ENCODE data around the gene FETUB. TPM values are rescaled to one million over a fixed set of nuclear protein-coding genes. Genes with fewer than 3 reads are reported as not detected.
"Not testable (repeated sequence)": the region's sequence is repeated elsewhere in the genome, so short reads cannot be mapped to it uniquely, and the experiment has no call there.

The FETUB gene
- polyA plus RNA-seq, 1 donor, result not detected

DNA sequence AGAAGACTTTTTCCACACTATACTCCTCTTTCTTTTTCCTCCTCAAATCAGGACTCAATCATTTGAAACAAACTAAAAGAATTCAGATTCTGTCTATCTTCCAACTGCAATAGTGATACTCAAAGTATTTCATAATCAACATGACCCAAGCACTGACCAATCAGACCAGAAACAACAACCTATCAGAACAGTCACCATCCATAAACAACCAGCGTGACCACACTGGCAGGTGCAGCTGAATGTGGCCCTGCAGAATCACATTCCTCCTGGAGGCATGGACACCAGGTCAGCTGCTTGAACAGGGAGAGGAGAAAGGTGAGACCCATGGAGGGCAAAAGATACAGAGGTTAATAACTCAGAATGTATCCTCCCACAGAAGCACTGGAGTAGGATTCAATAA is 39.0 kb downstream of the FETUB start:
- DNase-seq, result no peak

DNA sequence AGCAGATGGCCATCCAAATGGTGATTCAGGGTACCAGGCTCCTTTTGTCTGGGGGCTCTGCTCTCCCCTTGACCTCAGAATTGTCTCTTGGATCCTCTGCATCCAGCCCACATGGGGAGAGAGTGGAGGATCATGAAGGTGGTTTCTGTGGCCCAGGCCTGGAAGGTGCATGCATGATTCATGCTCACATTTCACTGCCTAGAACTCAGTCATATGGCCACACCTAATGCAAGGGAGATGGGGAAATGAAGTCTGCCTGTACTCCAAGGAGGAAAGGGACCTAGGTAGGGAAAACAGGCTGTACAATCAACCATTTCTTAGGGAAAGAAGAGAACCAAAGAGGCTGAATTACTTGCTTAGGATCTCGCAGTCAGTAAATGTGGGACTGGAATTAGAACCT is 40.7 kb downstream of the FETUB start:
- DNase-seq, result no peak

DNA sequence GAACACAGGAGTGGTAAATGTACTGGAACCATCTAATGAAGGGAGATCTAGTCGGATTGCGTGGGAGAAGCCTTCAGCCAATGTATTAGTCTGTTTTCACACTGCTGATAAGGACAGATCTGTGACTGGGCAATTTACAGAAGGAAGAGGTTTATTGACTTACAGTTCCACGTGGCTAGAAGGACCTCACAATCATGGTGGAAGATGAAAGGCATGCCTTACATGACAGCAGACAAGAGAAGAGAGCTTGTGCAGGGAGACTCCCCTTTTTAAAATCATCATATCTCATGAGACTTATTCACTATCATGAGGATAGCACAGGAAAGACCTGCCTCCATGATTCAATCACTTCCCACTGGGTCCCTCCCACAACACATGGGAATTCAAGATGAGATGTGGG is 42.6 kb downstream of the FETUB start:
- DNase-seq, result no peak

DNA sequence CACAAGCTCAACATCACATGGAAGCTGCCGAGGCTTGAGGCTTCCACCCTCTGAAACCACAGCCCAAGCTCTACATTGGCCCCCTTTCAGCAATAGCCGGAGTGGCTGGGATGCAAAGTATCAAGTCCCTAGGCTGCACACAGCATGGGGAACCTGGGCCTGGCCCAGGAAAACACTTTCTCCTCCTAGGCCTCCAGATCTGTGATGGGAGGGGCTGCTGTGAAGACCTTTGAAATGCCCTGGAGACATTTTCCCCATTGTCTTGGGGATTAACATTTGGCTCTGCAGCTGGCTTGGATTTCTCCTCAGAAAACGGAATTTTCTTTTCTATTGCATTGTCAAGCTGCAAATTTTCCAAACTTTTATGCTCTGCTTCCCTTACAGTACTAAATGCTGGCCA is 43.8 kb downstream of the FETUB start:
- no peak for DNase-seq

DNA sequence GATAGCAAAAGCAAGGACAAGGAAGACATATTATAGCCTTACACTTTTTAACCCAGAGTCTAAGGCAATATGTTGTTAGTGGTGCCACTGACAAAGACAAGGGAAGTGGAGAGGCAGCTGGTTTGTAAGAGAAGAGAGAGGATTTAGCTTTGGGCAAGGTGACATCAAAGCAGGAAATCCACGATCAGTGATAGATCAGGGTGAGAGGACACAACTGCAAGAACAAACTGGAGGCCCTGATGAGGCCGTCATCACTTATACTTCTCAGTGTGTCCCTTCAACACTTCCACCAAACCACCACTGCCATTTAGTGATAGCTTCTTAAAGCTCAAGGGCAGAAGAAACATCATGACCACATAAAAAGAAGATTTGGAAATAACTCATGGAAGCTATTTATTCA is 46.3 kb downstream of the FETUB start:
- DNase-seq, result not testable (repeated sequence)

DNA sequence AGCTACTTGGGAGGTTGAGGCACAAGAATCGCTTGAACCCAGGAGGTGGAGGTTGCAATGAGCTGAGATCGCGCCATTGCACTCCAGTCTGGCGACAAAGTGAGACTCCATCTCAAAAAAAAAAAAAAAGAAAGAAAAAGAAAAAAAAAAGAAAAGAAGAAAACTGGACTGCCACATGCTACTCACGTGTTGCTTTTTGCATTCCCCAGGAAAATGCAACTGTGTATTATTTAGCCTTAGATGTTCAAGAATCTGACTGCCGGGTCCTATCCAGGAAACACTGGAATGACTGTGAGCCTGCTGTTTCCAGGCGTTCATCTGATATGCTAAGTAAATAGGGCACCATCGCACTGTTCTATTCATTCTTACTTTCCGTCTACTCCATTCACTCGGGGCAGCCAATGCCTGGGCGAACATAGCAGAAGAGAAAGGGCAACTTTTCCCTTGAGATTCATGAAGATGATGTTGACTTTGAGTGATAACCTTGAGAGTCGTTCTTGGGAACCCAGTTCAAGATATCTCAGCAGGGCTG is 47.0 kb downstream of the FETUB start:
- DNase-seq, result no peak

DNA sequence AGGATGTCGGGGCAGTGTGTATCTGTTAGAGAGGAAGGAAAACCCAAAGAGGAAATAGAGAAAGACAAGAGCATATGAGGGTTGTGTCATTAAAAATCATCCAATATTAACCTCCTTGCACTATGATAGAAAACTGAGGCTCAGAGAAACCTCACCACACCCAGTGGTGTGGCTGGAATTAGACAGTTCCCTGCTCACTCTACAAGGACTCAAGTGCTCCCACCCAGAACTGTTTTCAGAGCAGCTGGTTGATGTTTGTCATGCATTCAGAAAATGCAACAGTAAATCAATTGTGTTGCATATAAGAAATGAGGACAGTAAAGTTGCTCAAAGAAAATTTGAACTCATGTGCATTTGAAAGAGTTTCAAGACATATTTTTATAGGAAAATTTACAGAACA is 50.1 kb downstream of the FETUB start:
- DNase-seq, result not testable (repeated sequence)

DNA sequence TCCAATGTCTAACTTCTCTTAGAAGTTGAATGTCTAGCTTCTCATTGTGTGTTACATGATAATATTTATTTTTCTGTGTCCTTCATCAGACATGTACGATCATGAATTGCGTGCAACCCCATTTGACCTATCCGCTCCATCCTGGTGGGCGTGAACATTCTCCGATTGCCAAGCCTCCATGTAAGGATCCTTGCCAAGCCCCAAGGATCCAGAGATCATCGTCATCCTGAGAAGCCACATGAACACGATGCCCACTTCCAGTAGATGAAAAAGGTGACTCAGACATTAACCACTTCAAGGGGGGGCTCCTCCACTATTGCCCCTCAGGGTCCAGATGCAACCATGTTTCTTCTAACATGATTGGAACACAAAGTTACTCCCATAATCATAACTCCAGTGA is 51.5 kb downstream of the FETUB start:
- no peak for DNase-seq

DNA sequence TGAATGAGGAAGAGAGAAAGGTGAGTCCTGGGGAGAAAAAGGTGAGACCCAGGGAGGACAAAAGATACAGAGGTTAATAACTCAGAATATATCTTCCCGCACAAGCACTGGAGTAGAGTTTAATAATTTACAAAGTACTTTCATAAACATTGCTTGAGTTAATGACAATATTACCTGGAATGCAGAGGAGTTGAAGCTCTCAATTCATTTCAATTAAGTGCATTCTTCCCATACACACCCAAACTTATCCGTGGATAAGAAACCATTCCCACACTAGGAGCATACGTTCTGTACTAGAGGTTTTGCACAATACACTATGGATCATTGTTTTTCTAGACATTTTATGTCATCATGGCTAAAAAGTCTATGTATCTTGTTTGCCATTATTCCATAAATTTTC is 53.6 kb downstream of the FETUB start:
- no peak for DNase-seq

DNA sequence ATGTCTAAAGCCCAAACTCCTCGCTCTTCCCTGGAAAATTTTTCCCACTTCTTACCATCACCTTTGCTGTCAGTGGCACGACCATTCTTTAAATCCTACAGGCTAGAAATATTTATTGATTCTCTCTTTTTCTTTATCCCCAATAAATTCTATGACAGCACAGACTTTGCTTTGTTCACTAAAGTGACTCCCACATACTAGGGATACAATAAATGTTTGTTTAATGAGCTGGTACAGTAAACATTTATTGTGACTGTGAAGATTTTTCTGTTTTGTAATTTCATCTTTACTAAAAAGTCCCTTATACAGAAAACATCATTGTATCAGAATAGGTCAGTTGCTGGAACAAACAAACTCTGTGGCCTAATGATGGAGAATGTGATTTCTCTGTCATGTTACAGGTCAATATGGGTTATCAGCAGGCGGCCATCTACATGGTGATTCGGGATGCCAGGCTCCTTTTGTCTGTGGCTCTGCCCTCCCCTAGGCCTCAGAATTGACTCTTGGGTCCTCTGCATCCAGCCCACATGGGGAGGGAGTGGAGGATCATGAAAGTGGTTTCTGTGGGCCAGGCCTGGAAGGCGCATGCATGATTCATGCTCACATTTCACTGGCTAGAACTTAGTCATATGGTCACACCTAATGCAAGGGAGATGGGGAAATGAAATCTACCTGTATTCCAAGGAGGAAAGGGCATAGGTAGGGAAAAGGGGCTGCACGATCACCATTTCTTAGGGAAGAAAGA is 54.3 kb downstream of the FETUB start:
- DNase-seq, result no peak

DNA sequence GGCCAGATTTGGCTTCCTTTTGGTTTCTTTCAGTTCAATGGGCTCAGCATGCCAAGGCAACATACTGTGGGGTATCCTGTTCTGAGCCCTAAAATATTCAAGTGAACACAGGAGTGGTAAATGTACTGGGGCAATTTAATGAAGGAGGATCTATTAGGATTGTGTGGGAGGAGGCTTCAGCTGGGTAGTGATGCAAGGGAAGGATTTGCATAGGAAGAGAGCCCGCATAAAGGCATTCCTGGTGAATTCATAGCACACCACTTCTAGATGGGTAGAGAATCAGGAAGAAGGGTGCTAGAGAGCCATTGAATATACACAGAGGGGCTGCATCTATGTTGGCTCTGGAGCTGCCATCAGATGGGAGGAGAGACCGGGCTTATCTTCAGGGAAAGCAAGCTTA is 56.3 kb downstream of the FETUB start:
- no peak for DNase-seq

DNA sequence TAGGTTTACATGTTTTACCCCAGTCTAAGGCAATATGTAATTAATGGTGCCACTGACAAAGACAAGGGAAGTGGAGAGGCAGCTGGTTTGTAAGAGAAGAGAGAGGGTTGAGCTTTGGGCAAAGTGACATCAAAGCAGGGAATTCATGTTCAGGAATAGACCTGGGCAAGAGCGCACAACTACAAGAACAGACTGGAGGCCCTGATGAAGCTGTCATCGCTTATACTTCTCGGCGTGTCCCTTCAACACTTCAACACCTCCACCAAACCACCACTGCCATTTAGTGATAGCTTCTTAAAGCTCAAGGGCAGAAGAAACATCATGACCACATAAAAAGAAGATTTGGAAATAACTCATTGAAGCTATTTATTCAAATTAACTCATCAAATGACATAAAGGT is 57.3 kb downstream of the FETUB start:
- DNase-seq, result no peak

DNA sequence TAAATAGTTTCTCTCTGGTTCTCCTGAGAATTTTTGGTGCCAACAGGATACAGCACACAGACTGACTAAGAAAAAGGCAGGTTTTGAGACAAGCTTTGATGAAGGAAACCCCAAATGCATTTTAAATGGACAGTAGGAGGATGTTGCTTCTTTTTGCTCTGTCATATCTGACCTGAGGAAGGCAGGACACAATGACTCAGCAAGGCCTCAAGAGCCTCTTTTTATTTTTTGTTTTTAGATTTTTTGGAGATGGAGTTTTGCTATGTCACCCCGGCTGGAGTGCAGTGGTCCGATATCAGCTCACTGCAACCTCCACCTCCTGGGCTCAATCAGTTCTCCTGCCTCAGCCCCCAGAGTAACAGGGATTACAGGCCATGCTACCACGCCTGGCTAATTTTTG is 60.1 kb downstream of the FETUB start:
- DNase-seq, result no peak

DNA sequence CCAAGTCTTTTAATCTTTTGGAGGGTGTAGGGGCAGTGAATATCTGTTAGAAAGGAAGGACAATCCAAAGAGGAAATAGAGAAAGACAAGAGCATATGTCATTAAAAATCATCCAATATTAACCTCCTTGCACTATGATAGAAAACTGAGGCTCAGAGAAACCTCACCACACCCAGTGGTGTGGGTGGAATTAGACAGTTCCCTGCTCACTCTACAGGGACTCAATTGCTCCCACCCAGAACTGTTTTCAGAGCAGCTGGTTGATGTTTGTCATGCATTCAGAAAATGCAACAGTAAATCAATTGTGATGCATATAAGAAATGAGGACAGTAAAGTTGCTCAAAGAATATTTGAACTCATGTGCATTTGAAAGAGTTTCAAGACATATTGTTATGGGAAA is 62.3 kb downstream of the FETUB start:
- not testable (repeated sequence) for DNase-seq

Other genes starting within 250 kb of the FETUB start
- gene CRYGS, start 96.0 kb upstream of the FETUB start, polyA plus RNA-seq (ENCODE audit: insufficient read length), result 3.5 TPM
- 11.5 TPM for gene TBCCD1, start 73.1 kb upstream of the FETUB start, polyA plus RNA-seq (ENCODE audit: insufficient read length)
- 34.2 TPM for gene DNAJB11, start 69.7 kb upstream of the FETUB start, polyA plus RNA-seq (ENCODE audit: insufficient read length)
- gene AHSG, start 27.3 kb upstream of the FETUB start, polyA plus RNA-seq (ENCODE audit: insufficient read length), result 0.45 TPM
- 0.18 TPM for gene HRG, start 25.6 kb downstream of the FETUB start, polyA plus RNA-seq (ENCODE audit: insufficient read length)
- gene KNG1, start 77.0 kb downstream of the FETUB start, polyA plus RNA-seq (ENCODE audit: insufficient read length), result 0.06 TPM
- 506 TPM for gene EIF4A2, start 143.2 kb downstream of the FETUB start, polyA plus RNA-seq (ENCODE audit: insufficient read length)
- 20.7 TPM for gene RFC4, start 166.1 kb downstream of the FETUB start, polyA plus RNA-seq (ENCODE audit: insufficient read length)
- gene ADIPOQ, start 202.3 kb downstream of the FETUB start, polyA plus RNA-seq (ENCODE audit: insufficient read length), result 7.3 TPM

All from hindlimb muscle (tissue), 1 donor.